H9 (cell line): ENCODE measurements around the gene DOCK9. TPM values are rescaled to one million over a fixed set of nuclear protein-coding genes. Genes with fewer than 3 reads are reported as not detected.
"Not testable (repeated sequence)": the region's sequence is repeated elsewhere in the genome, so short reads cannot be mapped to it uniquely, and the experiment has no call there.

Experiments used
- DNase-seq: peaks from one replicate; pipeline ENCODE4 v3.0.0-alpha.2; 2017
- H2AFZ ChIP-seq: one replicate; pipeline ENCODE4 v1.6.1; 2013; ENCODE audit warnings: mild to moderate bottlenecking, low read length, control low read depth, moderate library complexity
- H2AK5ac ChIP-seq: 2 replicates; pipeline ENCODE4 v1.6.1; 2013; ENCODE audit warnings: low read length, control low read depth, mixed read lengths; ENCODE audit not compliant: insufficient read length
- H2BK120ac ChIP-seq: one replicate; pipeline ENCODE4 v1.6.1; 2013; ENCODE audit warnings: low read depth, mild to moderate bottlenecking, low read length, control low read depth, inconsistent platforms; ENCODE audit not compliant: poor library complexity, severe bottlenecking
- H2BK12ac ChIP-seq: 2 replicates; pipeline ENCODE4 v1.6.1; 2013; ENCODE audit warnings: low read length, control low read depth, mixed read lengths, low read depth; ENCODE audit not compliant: insufficient read length
- H2BK15ac ChIP-seq: 2 replicates; pipeline ENCODE4 v1.6.1; 2013; ENCODE audit warnings: low read depth, low read length, control low read depth
- H2BK20ac ChIP-seq: one replicate; pipeline ENCODE4 v1.6.1; 2013; ENCODE audit warnings: low read depth, mild to moderate bottlenecking, low read length, control low read depth, inconsistent platforms; ENCODE audit not compliant: poor library complexity, severe bottlenecking
- H2BK5ac ChIP-seq: 2 replicates; pipeline ENCODE4 v1.6.1; 2013; ENCODE audit warnings: low read length, control low read depth, mixed read lengths; ENCODE audit not compliant: insufficient read length
- H3K14ac ChIP-seq: 2 replicates; pipeline ENCODE4 v1.6.1; 2013; ENCODE audit warnings: low read length, control low read depth; ENCODE audit not compliant: insufficient read depth
- H3K18ac ChIP-seq: 2 replicates; pipeline ENCODE4 v1.6.1; 2013; ENCODE audit warnings: low read depth, mild to moderate bottlenecking, mixed read lengths, low read length, control low read depth; ENCODE audit not compliant: insufficient read length
- H3K23ac ChIP-seq: 2 replicates; pipeline ENCODE4 v1.6.1; 2013; ENCODE audit warnings: low read length, control low read depth, mixed read lengths, low read depth; ENCODE audit not compliant: insufficient read length
- H3K23me2 ChIP-seq: 2 replicates; pipeline ENCODE4 v1.6.1; 2013; ENCODE audit warnings: low read depth, mild to moderate bottlenecking, mixed read lengths, low read length, control low read depth; ENCODE audit not compliant: insufficient read length, poor library complexity, severe bottlenecking
- H3K27ac ChIP-seq: 2 replicates; pipeline ENCODE4 v1.5.1; 2013; ENCODE audit warnings: low read length, control low read depth, mixed read lengths, low read depth; ENCODE audit not compliant: insufficient read length
- H3K27me3 ChIP-seq: 2 replicates; pipeline ENCODE4 v1.6.1; 2013; ENCODE audit warnings: low read length, control low read depth, inconsistent platforms; ENCODE audit not compliant: insufficient read depth
- H3K4ac ChIP-seq: 2 replicates; pipeline ENCODE4 v1.6.1; 2013; ENCODE audit warnings: low read depth, mild to moderate bottlenecking, control low read depth, inconsistent platforms, low read length, moderate library complexity
- H3K4me1 ChIP-seq: 2 replicates; pipeline ENCODE4 v1.6.1; 2013; ENCODE audit warnings: low read length, control low read depth, inconsistent platforms; ENCODE audit not compliant: insufficient read depth
- H3K4me2 ChIP-seq: 2 replicates; pipeline ENCODE4 v1.6.1; 2013; ENCODE audit warnings: low read length, control low read depth, mixed read lengths; ENCODE audit not compliant: insufficient read length, insufficient read depth
- H3K56ac ChIP-seq: 2 replicates; pipeline ENCODE4 v1.6.1; 2013; ENCODE audit warnings: low read depth, mild to moderate bottlenecking, mixed read lengths, low read length, control low read depth; ENCODE audit not compliant: insufficient read length
- H3K79me1 ChIP-seq: 2 replicates; pipeline ENCODE4 v1.6.1; 2013; ENCODE audit warnings: low read depth, mild to moderate bottlenecking, moderate library complexity, low read length, control low read depth, inconsistent platforms; ENCODE audit not compliant: insufficient read depth, poor library complexity, severe bottlenecking
- H3K79me2 ChIP-seq: 2 replicates; pipeline ENCODE4 v1.6.1; 2013; ENCODE audit warnings: low read length, control low read depth, inconsistent platforms; ENCODE audit not compliant: insufficient read depth
- H3K9ac ChIP-seq: 2 replicates; pipeline ENCODE4 v1.6.1; 2013; ENCODE audit warnings: low read length, control low read depth, mixed read lengths; ENCODE audit not compliant: insufficient read length; ENCODE audit errors: extremely low read depth
- H3K9me3 ChIP-seq: one replicate; pipeline ENCODE4 v1.6.1; 2013; ENCODE audit warnings: low read depth, low read length, inconsistent platforms; ENCODE audit not compliant: control insufficient read depth
- H3T11ph ChIP-seq: one replicate; pipeline ENCODE4 v1.6.1; 2013; ENCODE audit warnings: mild to moderate bottlenecking, low read length, control low read depth, inconsistent platforms
- H4K20me1 ChIP-seq: one replicate; pipeline ENCODE4 v1.6.1; 2013; ENCODE audit not compliant: control insufficient read depth, insufficient read length, insufficient read depth
- H4K5ac ChIP-seq: 2 replicates; pipeline ENCODE4 v1.6.1; 2013; ENCODE audit warnings: low read depth, mild to moderate bottlenecking, mixed read lengths, low read length, control low read depth; ENCODE audit not compliant: insufficient read length
- H4K8ac ChIP-seq: replicated peaks from 2 replicates; pipeline ENCODE4 v1.6.1; 2013; ENCODE audit warnings: low read length, control low read depth, mixed read lengths, low read depth; ENCODE audit not compliant: insufficient read length
- H4K91ac ChIP-seq: 2 replicates; pipeline ENCODE4 v1.6.1; 2013; ENCODE audit warnings: low read depth, mild to moderate bottlenecking, moderate library complexity, mixed read lengths, low read length, control low read depth; ENCODE audit not compliant: insufficient read length
- H3K27ac Mint-ChIP-seq, 3 experiments: 2 replicates in 2 of 3; 3 replicates in 1 of 3; pipeline ENCODE4 v1.8.0; 2020 to 2021; ENCODE audit warnings: mixed read lengths in 3 of 3, mild to moderate bottlenecking in 1 of 3, moderate library complexity in 1 of 3
- H3K27me3 Mint-ChIP-seq: 2 replicates; pipeline ENCODE4 v1.8.0; 2021; ENCODE audit warnings: low read depth, mild to moderate bottlenecking, moderate library complexity, mixed read lengths
- H3K36me3 Mint-ChIP-seq, 3 experiments: 2 replicates in 2 of 3; 3 replicates in 1 of 3; pipeline ENCODE4 v1.8.0; 2020 to 2021; ENCODE audit warnings: low read depth in 3 of 3, mixed read lengths in 3 of 3; ENCODE audit not compliant: insufficient read depth in 1 of 3
- H3K4me1 Mint-ChIP-seq, 2 experiments: 2 replicates each; pipeline ENCODE4 v1.8.0; 2020; ENCODE audit warnings: mixed read lengths in 2 of 2
- H3K4me3 Mint-ChIP-seq, 2 experiments: 2 replicates in 1 of 2; 3 replicates in 1 of 2; pipeline ENCODE4 v1.8.0; 2020 to 2021; ENCODE audit warnings: mild to moderate bottlenecking in 2 of 2, mixed read lengths in 2 of 2, moderate library complexity in 1 of 2
- H3K9me3 Mint-ChIP-seq, 2 experiments: 2 replicates in 1 of 2; 3 replicates in 1 of 2; pipeline ENCODE4 v1.8.0; 2020; ENCODE audit warnings: mild to moderate bottlenecking in 2 of 2, mixed read lengths in 2 of 2, moderate library complexity in 1 of 2
- WGBS: extraction: QIAGEN DNeasy Blood & Tissue Kit; methylation state at CpG from one replicate; pipeline ENCODE4 v1.1.7; 2013; ENCODE audit warnings: missing lambda C conversion rate, low lambda C conversion rate, mixed read lengths; ENCODE audit not compliant: insufficient read length; ENCODE audit errors: extremely low coverage; 5-methylcytosine and 5-hydroxymethylcytosine counted together
- total RNA-seq: library from RNA; stranded (reverse); gene quantifications from 2 replicates; pipeline ENCODE4 v1.2.1, GENCODE V29; 2021
- TF ChIP-seq, protein P1 (sequence below): fragments of 200-600 bp; sonication (generic); conservative IDR thresholded peaks from 3 replicates; pipeline ENCODE4 v1.8.0; 2021; ENCODE audit warnings: antibody characterized with exemption, mild to moderate bottlenecking

Gene DOCK9
- total RNA-seq, 1 experiment from 2014 or later, result 23.0 TPM

DNA sequence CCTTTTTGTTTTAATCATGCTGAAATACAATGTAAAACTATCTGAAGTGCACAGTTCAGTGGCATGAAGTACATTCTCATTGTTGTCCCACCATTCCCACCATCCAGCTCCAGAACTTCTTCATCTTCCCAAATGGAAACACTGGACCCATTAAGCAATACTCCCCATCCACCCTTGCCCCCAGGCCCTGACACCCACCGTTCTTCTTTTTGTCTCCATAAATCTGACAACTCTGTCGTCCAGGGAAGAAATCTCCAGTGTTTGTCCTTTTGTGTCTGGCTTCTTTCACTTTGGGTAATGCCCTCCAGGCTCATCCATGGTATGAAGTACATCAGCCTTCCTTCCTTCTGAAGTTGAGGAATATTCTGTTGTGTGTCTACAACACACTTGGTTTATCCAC lies 222.7 kb downstream of the DOCK9 start:
- H4K8ac ChIP-seq, result no peak overlapping the region
- H3K9me3 ChIP-seq, result no peaks in the 10 kb centered on the region
- no peak overlapping the region for H4K91ac ChIP-seq
- peaks cover 3% of the 10 kb centered on the region; the same call in 1 of the 2 replicates for H3K4me1 ChIP-seq
- Mint-ChIP-seq H3K9me3 (peaks cover 13 to 19% of the 10 kb centered on the region in 2 experiments), H3K4me3 (no peak overlapping the region), H3K4me1 (peaks cover 8 to 10% of the 10 kb centered on the region in 2 experiments), H3K36me3 (peaks cover 6% of the 10 kb centered on the region in 3 experiments; a peak in 6 of 7 replicates), H3K27me3 (peaks cover 52% of the 10 kb centered on the region), H3K27ac (no peak overlapping the region)
- no peak overlapping the region for H2BK15ac ChIP-seq
- no peak overlapping the region for H3K18ac ChIP-seq
- no peak overlapping the region for H4K5ac ChIP-seq
- no peak overlapping the region for H2BK120ac ChIP-seq
- WGBS, result no CpG with 5 or more reads among the region's 2 CpGs
- H2AK5ac ChIP-seq, result no peak overlapping the region
- H2BK20ac ChIP-seq, result no peak overlapping the region
- no peak overlapping the region for H2BK12ac ChIP-seq
- H3K79me1 ChIP-seq, result no peaks in the 10 kb centered on the region
- TF ChIP-seq, protein P1, sequence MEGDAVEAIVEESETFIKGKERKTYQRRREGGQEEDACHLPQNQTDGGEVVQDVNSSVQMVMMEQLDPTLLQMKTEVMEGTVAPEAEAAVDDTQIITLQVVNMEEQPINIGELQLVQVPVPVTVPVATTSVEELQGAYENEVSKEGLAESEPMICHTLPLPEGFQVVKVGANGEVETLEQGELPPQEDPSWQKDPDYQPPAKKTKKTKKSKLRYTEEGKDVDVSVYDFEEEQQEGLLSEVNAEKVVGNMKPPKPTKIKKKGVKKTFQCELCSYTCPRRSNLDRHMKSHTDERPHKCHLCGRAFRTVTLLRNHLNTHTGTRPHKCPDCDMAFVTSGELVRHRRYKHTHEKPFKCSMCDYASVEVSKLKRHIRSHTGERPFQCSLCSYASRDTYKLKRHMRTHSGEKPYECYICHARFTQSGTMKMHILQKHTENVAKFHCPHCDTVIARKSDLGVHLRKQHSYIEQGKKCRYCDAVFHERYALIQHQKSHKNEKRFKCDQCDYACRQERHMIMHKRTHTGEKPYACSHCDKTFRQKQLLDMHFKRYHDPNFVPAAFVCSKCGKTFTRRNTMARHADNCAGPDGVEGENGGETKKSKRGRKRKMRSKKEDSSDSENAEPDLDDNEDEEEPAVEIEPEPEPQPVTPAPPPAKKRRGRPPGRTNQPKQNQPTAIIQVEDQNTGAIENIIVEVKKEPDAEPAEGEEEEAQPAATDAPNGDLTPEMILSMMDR, result no peak
- H2BK5ac ChIP-seq, result no peak overlapping the region
- H4K20me1 ChIP-seq, result no peaks in the 10 kb centered on the region
- no peak overlapping the region for H2AFZ ChIP-seq
- H3K79me2 ChIP-seq, result no peaks in the 10 kb centered on the region
- DNase-seq, result no peak
- no peak overlapping the region for H3K27ac ChIP-seq
- no peak overlapping the region for H3K23ac ChIP-seq
- H3K4ac ChIP-seq, result no peak overlapping the region
- peaks cover 8% of the 10 kb centered on the region for H3K23me2 ChIP-seq
- no peak overlapping the region for H3K4me2 ChIP-seq
- no peak overlapping the region for H3K9ac ChIP-seq
- no peak overlapping the region for H3K56ac ChIP-seq
- no peak overlapping the region for H3T11ph ChIP-seq
- peaks cover 4% of the 10 kb centered on the region; the same call in 1 of the 2 replicates for H3K27me3 ChIP-seq
- H3K14ac ChIP-seq, result no peak overlapping the region

DNA sequence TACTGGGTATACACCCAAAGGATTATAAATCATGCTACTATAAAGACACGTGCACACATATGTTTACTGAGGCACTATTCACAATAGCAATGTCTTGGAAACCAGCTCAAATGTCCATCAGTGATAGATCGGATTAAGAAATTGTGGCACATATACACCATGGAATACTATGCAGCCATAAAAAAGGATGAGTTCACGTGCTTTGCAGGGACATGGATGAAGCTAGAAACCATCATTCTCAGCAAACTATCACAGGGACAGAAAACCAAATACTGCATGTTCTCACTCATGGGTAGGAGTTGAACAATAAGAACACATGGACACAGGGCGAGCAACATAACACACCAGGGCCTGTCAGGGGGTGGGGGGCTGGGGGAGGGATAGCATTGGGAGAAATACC lies 223.4 kb downstream of the DOCK9 start:
- H3K4ac ChIP-seq, H3K27ac ChIP-seq, H3K18ac ChIP-seq, H3K27me3 ChIP-seq, H4K20me1 ChIP-seq, H4K91ac ChIP-seq, H2BK120ac ChIP-seq, H3T11ph ChIP-seq, H2AFZ ChIP-seq, H2BK15ac ChIP-seq, H3K36me3 Mint-ChIP-seq, H2BK5ac ChIP-seq, H2BK12ac ChIP-seq, DNase-seq, H3K56ac ChIP-seq, H2BK20ac ChIP-seq, H3K23me2 ChIP-seq, H3K9ac ChIP-seq, H3K4me3 Mint-ChIP-seq, H3K79me2 ChIP-seq, H3K79me1 ChIP-seq, H3K23ac ChIP-seq, H3K27ac Mint-ChIP-seq, H3K14ac ChIP-seq, H4K5ac ChIP-seq, H3K4me1 ChIP-seq, H3K4me2 ChIP-seq, H2AK5ac ChIP-seq, H4K8ac ChIP-seq, H3K4me1 Mint-ChIP-seq, H3K9me3 ChIP-seq: not testable (repeated sequence)
- Mint-ChIP-seq H3K9me3 (peaks cover 13 to 19% of the 10 kb centered on the region in 2 experiments), H3K27me3 (peaks cover 56% of the 10 kb centered on the region)
- no CpG with 5 or more reads among the region's 4 CpGs for WGBS
